Brain microvascular endothelial cell (primary cell): ENCODE measurements around the gene LRRC15.

Experiments used
- DNase-seq: peaks from one replicate; pipeline ENCODE4 v3.0.0-alpha.2; 2020
- H3K27ac ChIP-seq: fragments of 250-450 bp; sonication (Bioruptor Pico); 2 replicates; pipeline ENCODE4 v1.5.1; 2020; ENCODE audit warnings: mild to moderate bottlenecking, moderate library complexity
- H3K27me3 ChIP-seq: fragments of 250-450 bp; sonication (Bioruptor Pico); replicated peaks from 2 replicates; pipeline ENCODE4 v1.5.1; 2020; ENCODE audit warnings: mild to moderate bottlenecking
- H3K36me3 ChIP-seq: fragments of 250-450 bp; sonication (Bioruptor Pico); replicated peaks from 2 replicates; pipeline ENCODE4 v1.5.1; 2020; ENCODE audit warnings: mild to moderate bottlenecking
- H3K4me3 ChIP-seq: 2 replicates; pipeline ENCODE4 v1.5.1; 2011; ENCODE audit warnings: low read depth, mild to moderate bottlenecking, control low read depth, low read length, moderate library complexity
- CTCF ChIP-seq: IDR thresholded peaks from 2 replicates; pipeline ENCODE4 v1.5.1; 2011; ENCODE audit warnings: low read depth, mild to moderate bottlenecking, moderate library complexity, low read length, control low read depth, inconsistent platforms; ENCODE audit errors: missing control alignments
- in situ Hi-C: cut with HindIII; loops from 2 replicates; pipeline ENCODE4 v1.10.0; 2017; ENCODE audit warnings: low sequenced_read_pairs, low pct_ligation_motif_present

LRRC15 gene

GRCh38 chr3:194308601-194309449 is 60.7 kb downstream of the LRRC15 start:
- no peak for TF ChIP-seq CTCF
- in situ Hi-C loops = loop anchor here (25.0 kb wide), 1 partner anchor 547 kb away; no protein-coding TSS in a partner anchor
- no peak for DNase-seq
- no peak overlapping the region for H3K4me3 ChIP-seq
- H3K36me3 ChIP-seq = no peaks in the 10 kb centered on the region
- no peak overlapping the region for H3K27ac ChIP-seq
- H3K27me3 ChIP-seq = peaks cover 67% of the 10 kb centered on the region

GRCh38 chr3:194307849-194308248 is 61.7 kb downstream of the LRRC15 start:
- no peak for TF ChIP-seq CTCF
- no peak overlapping the region for H3K27ac ChIP-seq
- H3K27me3 ChIP-seq = peaks cover 59% of the 10 kb centered on the region
- no peaks in the 10 kb centered on the region for H3K36me3 ChIP-seq
- no peak overlapping the region for H3K4me3 ChIP-seq
- DNase-seq = no peak
- in situ Hi-C loops = loop anchor here (25.0 kb wide), 1 partner anchor 546 kb away; no protein-coding TSS in a partner anchor

- DNase-seq = no peak
- TF ChIP-seq CTCF = no peak
- Histone ChIP-seq H3K27me3 (peaks cover 54% of the 10 kb centered on the region), H3K4me3 (no peak overlapping the region), H3K36me3 (no peaks in the 10 kb centered on the region), H3K27ac (no peak overlapping the region)
- in situ Hi-C loops = loop anchor here (25.0 kb wide), 1 partner anchor 545 kb away; no protein-coding TSS in a partner anchor
Observed at GRCh38 chr3:194306771-194307640, 62.5 kb downstream of the LRRC15 start.

- in situ Hi-C loops = loop anchor here (25.0 kb wide), 1 partner anchor 544 kb away; no protein-coding TSS in a partner anchor
- Histone ChIP-seq H3K36me3 (no peaks in the 10 kb centered on the region), H3K27ac (no peak overlapping the region), H3K27me3 (peaks cover 50% of the 10 kb centered on the region), H3K4me3 (no peak overlapping the region)
- no peak for DNase-seq
- no peak for TF ChIP-seq CTCF
Observed at GRCh38 chr3:194306109-194306686, 63.3 kb downstream of the LRRC15 start.

GRCh38 chr3:194305356-194306108 is 64.0 kb downstream of the LRRC15 start:
- no peak for DNase-seq
- H3K27ac ChIP-seq = no peak overlapping the region
- TF ChIP-seq CTCF = no peak
- no peaks in the 10 kb centered on the region for H3K36me3 ChIP-seq
- H3K27me3 ChIP-seq = peaks cover 47% of the 10 kb centered on the region
- H3K4me3 ChIP-seq = no peak overlapping the region
- in situ Hi-C loops = loop anchor here (25.0 kb wide), 1 partner anchor 543 kb away; no protein-coding TSS in a partner anchor
